ENCODE measurements around the gene TSPAN32.

TSPAN32 gene

DNA sequence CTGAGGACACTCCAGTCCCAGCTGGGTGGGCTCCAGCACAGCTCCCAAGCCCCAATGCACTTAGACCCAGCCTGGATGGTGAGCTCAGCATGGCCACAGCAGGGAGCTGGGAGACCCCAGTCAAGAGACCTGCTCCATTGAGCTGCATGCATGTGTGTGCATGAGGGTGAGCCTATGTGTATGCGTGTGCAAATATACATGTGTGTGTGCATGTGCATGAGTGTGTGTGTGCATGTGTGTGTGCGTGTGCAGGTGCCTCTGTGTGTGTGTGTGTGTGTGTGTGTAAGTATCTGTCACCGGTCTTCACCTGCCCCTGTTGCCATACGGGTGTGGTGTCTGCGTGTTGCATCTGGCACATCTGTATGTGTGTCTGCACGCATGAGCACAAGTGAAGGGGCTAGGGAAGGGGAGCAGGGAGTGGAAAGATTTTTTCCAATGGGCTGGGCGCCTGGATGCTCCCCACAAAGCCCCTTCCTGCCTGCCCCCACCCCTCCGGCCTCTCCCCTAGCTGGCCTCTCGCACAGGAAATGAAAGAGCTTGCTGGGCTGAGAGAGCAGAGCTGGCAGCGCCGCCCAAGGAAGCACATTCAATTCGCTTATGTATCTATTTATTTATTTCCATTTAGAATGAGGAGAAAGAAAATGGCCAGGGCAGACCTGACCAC is 4.1 kb downstream of the TSPAN32 start:
- DNase-seq, result no peak

DNA sequence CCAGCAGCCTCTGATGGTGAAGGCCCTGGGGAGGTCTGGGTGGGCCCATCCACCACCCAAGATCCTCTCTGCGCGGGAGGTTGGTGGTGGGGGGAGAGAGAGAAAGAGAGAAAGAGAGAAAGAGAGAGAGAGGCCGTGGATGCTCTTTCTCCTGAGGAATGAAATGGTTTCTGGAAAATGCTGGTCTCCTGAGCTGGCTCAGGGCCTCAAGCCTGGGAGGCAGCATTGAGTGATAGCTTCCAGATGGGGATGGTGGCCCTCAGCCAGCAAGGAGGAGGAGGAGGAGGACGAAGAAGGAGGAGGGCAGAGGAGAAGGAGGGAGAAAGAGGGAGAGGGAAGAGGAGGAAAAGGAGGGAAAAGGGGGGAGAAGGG is 4.6 kb downstream of the TSPAN32 start:
- DNase-seq, result no peak

DNA sequence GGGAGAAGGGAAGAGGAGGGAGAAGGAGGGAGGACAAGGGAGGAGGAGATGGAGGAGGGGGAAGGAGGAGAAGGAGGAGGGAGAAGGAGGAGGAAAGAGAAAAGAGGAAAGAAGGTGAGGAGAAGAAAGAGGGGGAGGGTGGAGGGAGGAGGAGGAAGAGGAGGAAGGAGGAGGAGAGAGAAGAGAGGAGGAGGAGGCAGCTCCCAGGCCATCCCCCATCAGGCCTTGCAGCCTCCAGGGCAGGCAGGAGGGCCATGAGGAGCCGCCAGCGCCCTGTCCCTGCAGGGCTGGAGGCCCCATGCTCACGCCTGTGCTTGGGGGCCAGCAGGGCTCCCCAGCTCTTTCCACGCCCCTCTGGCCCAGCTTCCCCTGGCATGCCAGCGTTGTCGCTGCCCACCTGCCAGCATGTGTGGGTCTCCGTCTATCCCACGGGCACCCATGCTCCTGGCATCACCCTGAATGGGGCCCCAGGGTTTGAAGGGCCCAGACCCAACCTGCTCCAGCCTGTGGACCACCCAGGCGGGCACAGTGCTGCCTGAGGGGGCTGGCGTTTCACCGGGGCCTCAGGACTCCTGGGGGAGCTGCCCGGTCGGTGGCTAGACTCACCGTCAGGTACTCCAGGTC is 5.2 kb downstream of the TSPAN32 start:
- DNase-seq, result no peak

DNA sequence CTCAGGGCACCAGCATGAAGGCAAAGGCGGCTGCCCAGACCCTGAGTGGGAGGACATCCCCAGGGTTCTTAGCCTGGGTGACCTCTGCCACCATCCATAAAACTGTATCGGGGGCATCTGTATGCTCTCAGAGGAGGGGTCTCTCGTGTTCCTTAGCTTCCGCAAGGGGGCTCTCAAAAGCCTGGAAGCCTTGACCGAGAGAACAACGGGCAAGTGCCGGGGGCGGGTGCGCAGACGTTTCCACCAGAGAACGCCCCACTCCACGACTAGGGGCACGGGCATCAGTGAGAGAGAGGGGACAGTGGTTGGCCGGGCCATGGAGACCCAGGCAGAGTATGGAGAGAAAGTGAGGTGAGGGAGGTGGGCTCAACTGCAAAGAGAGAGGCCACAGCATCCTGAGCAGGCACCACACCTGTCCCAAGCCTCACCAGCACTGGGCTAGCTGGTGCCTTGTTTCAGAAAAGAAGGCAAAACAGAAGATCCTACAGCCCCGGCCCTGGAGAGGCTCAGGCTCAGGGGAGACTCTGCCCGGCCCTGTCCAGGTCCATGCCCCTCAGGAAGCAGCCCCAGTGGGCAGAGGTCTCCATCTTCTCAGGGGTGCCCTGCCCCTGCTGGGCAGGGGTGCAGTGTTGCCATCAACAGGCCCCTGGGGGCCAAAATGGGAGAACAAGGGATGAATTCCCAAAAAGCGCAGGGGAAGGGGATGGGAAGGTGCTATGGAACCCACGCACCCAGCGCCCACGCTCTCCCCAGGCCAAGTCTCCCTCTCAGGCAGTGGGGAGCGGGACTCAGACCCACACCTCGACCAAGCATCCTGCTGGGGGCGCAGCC is 5.9 kb downstream of the TSPAN32 start:
- DNase-seq, result no peak

DNA sequence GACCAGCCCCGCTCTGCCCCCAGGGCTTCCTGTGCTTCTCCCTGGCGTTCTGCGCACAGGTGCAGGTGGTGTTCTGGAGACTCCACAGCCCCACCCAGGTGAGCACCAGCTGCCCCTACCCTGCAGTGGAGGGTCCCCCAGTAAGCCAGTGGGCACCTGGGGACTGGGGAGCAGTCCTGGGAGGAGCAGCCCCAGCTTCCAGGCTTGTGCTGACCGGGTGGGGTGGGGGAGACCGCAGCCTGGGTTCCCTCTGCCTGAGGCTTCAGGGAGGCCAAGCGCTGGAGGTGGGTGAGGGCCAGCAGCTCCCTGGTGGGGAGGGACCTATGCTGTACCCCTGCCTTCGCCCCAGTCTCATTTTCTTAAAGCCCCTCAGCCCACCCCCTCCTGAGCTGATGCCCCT is 6.9 kb downstream of the TSPAN32 start:
- no peak for DNase-seq

DNA sequence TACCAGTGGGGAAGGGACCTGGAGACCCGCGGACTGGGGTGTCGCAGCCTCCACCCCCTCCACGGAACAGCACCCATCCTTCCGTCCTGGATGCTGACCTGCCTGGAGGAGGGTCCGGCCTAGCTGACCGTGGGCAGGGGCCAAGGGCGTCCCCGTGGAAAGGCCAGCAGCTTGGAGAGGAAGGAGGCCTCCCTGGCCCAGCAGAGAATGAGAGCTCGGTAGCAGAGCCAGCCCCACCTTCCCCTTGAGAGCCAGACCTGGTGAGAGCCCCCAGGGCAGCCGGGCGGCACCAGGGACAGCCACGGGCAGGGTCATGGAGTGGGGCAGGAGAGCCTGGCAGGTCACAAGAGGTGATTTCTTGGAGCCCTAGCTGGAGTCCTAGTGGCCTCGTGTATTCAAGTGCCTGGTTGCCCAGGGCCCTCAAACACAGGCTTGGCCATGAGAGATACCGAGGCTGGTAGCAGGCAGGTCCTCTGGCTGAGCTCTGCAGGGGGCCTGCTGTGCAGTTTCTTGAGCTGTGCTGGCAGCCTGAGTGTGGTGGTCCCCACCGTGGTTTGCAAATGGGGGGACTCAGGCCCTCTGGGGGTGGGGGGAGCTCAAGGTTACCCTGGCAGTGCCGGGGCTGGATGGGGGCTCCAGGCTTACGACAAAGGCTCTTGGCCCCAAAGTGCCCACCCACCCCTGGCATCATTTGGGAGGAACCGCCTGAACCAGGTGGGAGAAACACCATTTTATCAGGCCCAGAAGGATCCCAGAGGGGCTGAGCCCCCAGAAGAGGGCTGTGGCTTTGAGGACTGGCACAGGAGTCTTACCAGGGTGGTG is 7.6 kb downstream of the TSPAN32 start:
- DNase-seq, result no peak

DNA sequence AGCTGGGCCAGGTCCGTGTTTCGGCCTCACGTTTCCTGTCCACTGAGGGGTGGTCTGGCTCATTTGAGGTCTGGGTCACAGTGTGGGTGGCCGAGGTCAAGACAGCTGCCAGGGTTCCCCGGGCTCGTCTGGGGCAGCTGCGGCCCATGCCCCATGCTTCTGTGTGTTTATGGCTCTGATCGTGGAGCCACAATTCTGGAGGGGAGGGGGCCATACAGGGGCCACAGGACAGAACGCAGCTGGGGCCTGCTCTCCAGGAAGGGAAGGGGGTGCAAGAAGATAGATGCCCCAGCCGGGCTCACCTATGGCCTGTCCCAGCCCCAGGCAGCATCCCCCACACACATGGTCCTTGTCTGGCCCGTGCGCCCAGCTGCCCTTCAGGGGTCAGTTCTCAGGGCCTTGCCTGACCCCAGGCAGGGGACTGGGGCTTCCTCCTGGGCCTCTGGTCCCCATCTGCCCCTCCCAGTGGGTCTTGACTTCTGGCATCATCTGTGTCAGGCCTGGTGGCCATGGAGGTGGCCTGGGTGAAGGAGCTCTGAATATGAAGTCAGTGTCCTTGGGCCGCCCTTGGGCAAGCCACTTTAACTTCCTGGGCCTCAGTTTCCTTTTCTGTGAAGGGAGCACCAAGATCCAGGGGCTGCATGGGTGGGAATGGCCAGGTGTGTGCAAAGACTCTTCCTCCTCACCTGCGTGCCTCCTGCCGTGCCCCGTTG is 8.4 kb downstream of the TSPAN32 start:
- DNase-seq, result no peak

DNA sequence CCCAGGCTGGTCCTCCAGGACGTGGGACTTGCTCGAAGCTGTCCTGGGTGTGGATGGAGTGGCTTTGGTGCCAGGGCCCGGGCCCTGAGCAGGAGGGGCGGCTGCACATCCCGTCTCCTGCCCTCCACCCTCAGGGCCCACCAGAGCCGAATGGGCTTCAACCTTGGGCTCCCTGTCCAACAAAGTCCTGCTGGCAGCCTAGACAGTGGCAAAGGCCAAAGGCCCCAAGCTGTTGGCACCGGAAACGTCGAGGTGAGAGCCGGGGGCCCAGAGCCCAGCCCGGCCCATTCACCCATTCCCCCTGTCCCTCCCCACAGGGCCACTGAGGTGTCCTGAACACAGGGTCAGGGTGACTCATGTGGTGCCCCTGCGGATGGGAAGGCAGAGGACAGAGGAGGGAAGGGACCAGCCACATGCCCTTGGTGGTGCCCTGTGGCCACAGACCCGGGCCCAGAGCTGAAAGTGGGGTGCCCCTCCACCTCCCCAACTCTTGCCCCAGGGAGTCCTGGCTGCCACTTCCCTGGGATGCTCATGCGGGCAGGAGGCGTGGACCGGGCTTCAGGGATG is 9.1 kb downstream of the TSPAN32 start:
- no peak for DNase-seq

DNA sequence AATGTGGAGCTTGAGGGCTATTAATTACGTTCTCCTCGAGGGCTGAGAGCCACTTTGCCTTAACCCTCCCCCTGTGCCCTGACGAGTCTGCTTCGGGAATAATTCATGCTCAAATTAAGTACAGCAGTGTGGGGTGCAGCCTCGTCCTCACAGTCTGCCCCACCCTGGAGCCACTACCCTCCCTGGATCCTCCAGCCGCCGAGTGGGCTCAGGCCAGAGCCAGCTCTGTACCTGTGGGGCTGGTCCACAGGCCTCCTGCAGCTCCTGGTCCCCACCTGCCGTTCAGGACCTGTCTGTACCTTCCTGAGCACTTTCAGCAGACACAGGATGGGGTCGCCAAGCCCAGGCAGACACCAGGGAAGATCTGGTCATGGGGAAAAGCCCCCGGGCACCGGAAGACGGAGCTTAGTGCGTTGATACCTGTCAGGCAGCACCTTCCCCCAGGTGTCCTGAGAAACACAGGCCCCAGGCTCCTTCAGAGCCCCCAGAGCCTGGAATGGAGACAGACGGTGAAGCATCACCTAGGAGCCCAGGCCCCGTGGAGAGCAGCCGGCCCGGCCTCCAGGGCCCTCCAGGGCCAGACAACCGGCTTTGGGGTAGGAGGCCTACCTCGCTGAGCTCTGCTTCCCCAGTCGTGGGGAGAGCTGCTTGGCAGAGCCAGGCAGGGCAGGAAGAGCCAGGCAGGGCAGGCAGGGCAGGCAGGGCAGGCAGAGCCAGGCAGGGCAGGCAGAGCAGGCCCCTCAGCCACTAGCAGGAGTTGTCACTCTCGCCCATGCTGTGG is 9.7 kb downstream of the TSPAN32 start:
- DNase-seq, result no peak

DNA sequence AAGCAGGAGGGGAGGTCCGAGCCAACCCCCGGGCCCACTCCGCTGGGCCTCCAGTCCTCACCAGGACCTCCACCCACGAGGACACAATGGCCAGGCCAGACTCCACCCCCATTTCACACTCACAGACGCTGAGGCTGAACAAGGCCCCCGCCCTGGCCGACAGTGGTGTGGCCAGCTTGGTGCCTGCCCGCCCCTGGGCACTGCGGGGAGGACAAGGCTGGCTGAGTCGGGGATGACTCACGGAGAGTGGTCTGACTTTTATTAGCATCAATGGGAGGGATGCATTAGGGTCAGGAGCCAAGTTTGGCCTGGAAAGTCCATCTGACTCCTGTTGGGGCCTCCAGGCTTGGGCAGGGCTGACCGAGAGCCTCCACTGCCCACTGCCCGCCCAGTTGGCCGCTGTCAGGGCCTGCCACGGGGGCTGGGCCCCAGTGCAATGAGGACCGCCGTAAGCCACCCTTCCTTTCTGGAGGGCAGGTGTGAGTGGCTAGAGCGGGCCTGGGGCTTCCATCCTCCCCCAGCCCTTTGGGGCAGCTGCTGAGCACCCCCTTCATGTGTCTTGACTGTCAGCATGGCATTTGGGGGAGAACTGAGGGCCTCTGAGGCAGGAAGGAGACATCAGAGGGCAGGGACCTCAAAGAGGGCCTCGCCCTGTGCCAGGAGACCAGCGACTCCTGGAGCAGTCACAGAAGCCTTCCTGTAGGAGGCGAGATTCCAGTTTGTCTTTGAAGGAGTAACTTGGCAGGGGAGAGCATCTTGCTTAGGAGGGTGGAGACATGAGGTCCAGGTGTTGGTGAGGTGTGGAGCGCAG is 10.6 kb downstream of the TSPAN32 start:
- DNase-seq, result no peak

DNA sequence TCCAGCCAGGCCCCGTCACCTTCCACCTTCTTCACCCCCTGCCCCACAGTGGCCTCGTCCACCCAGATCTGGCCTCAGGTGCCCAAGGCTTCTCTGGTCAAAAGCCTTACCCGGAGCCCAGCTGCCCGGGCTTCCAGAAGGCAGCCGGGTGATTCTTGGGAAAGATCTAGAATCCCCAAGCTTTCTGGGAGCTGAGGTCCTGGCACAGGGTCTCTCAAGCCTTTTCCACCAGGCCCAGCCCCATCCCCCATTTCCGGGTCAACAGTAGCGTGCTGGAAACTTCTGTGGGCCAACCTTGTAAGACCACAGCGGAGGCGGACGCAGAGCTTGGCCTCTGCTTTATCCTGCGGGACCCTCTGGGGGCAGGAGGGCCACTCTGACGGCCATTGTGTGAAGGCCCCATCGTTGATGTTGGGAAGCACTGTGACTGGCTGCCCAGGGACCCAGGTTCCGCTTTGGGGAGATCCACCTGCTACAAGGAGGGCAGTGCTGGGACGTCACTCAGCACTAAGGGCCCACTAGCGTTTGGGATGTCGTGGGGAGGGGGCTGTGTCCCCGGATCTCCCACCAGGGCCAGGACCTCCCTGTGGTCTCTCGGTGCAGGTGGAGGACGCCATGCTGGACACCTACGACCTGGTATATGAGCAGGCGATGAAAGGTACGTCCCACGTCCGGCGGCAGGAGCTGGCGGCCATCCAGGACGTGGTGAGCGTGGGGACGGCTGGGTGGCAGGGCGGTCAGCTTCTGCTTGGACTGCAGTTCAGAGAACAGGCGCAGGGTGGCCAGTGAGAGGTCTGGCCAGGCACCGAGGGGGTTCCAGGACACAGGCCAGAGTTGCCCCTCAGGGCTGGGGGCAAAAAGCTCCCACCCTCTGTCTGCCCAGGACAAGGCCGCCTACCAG is 11.5 kb downstream of the TSPAN32 start:
- no peak for DNase-seq

DNA sequence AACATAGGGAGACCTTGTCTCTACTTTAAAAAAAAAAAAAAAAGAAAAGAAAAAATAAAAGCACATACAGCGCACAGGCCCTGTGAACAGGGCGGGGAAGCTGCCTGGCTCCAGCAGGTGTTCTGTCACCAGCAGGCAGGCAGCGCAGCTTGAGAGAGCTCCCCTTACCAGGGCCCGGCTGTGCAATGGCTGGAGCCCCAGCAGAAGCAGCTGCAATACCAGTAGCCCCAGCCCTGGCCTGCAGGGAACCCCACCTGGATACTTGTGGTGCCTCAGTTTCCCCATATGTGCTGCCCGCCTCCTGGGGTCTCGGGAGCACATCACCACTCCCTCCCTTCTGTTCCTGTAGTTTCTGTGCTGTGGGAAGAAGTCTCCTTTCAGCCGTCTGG is 12.3 kb downstream of the TSPAN32 start:
- no peak for DNase-seq

DNA sequence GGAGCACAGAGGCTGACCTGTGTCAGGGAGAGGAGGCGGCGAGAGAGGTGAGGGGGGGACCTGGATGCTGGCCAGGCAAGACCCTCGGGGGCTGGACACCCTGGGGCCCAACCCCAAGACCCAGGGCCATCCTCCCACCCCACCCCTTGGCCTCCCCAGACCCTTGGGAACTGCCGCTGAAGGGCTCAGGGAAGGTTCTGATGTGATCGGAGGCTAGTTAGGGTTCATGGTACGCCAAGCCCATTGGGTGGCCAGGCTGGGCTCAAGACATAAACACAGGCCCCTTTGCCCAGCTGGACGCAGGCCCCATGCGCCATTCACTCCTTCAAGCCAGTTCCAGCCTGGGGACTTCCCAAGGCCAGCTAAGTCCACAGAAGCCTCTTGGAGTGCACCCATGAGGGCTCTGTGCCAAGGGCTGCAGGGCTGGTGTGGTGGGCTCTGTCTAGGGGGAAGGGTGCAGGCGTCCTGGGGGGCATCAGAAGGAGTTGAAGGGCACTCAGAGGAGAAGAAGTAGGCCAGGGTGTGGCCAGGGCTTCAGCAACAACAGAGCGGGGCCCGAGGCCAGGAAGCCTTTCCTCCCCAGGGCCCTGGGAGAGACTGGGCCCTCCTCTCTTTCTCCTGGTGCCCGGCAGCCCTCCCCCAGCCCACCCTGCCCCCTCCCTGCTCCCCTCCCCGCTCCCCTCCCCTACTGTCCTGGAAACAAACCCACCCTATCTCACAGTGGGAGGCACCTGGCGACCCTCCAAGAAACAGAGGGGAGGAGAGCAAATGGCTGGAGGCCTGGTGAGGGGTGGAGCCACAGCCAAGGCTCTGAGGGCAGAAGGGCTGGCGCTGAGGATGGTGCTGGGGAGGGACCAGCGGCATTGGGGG is 12.9 kb downstream of the TSPAN32 start:
- no peak for DNase-seq

DNA sequence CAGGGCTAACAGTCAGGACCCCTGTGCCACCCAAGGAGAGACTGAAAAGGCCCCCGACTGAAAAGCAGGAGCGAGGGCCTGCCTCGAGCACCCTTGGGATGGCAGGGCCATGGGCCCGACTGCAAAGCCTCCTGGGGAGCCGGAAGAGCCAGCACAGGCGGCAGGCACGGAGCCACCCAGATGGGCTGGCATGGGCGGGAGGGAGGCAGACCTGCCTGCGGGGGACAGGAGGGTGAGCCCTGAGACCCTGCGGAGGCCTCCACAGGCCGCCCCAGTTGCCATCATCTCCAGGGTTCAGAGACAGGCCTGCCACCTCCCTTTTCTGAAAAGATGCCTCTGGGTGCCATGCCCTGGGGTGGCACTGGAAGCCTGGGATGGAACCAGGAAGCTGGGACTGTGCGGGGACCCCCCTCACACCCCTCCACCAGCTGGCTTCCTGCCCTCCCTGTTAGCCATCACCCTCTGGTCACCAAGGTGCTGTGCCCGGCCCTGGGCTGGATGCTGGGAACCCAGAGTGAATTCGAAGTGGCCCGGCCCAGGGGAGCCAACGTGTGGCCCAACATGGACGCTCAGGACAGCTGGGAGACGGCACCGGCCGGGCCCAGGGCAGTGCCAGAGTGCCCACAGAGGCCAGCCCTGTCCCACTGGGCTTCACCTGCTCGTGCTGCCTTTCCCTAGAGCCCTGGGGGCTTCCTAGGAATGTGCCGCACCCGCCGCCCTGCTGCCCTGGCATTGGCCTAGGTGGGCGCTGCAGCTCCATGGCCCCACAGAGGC is 13.8 kb downstream of the TSPAN32 start:
- DNase-seq, result no peak

DNA sequence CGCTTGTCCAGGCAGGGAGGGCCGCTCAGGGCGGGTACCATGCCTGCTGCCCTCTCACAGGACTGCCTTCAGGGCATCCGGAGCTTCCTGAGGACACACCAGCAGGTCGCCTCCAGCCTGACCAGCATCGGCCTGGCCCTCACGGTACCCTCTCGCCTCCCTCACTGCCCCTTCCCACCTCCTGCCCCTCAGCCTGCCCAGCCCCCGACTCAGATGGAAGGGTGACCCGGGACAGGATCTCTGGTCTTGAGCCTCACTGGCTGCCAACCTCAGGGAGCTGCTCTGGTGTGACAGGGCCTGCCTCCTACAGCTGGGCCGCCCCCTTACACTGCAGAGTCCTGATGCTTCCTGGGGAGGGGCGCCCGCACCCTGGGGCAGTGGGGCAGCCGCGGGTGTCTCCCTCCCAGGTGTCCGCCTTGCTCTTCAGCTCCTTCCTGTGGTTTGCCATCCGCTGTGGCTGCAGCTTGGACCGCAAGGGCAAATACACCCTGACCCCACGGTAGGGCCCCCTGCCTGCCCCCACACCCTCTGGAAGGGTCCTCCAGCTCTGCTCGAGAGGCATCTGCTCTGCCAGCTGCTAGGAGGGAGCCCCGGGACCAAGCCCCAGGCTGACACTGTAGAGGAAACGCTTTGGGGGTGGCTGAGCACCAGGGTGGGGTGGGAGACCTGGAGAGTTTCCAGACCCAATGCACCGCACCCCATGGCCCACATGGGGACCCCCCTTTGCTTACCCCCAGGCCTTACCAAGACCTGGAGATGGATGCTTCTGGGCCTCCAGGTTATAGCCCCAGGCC is 14.6 kb downstream of the TSPAN32 start:
- no peak for DNase-seq

DNA sequence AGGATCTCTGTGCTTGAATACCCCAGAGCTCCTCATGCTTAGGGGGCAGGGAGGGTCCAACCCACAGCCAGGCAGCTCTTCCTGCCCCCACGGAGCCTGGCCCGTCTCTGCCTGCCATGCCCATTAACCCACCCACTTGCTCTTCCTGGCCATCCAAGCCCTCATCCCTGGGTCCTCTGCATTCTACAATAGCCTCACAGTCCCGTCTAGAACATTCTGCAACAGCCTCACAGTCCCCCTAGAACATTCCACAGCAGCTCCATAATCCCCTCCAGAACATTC is 15.1 kb downstream of the TSPAN32 start:
- no peak for DNase-seq

Measured in KG1 (cell line).